Glutamatergic neuron (in vitro differentiated cells): ENCODE results near the gene APBA3. TPM values are rescaled to one million over a fixed set of nuclear protein-coding genes. Genes with fewer than 3 reads are reported as not detected.
A peak's percentile ranks its signal among the peaks of the same experiment; 100 is the strongest.

ENCODE experiments used
- DNase-seq: peaks from one replicate; pipeline ENCODE4 v3.0.0; 2022
- H3K27ac Mint-ChIP-seq: one replicate; pipeline ENCODE4 v1.8.0; 2020; ENCODE audit warnings: mild to moderate bottlenecking, mixed read lengths, inconsistent platforms; ENCODE audit not compliant: unreplicated experiment
- H3K27me3 Mint-ChIP-seq: one replicate; pipeline ENCODE4 v1.8.0; 2020; ENCODE audit warnings: mild to moderate bottlenecking, moderate library complexity, mixed read lengths, inconsistent platforms; ENCODE audit not compliant: unreplicated experiment
- H3K36me3 Mint-ChIP-seq: one replicate; pipeline ENCODE4 v1.8.0; 2020; ENCODE audit warnings: mild to moderate bottlenecking, mixed read lengths, inconsistent platforms; ENCODE audit not compliant: unreplicated experiment
- H3K4me1 Mint-ChIP-seq: one replicate; pipeline ENCODE4 v1.8.0; 2020; ENCODE audit warnings: mild to moderate bottlenecking, low read depth, mixed read lengths, inconsistent platforms; ENCODE audit not compliant: unreplicated experiment
- H3K4me3 Mint-ChIP-seq: one replicate; pipeline ENCODE4 v1.8.0; 2020; ENCODE audit warnings: mild to moderate bottlenecking, mixed read lengths, inconsistent platforms; ENCODE audit not compliant: unreplicated experiment
- H3K9me3 Mint-ChIP-seq: one replicate; pipeline ENCODE4 v1.8.0; 2020; ENCODE audit warnings: mild to moderate bottlenecking, moderate library complexity, mixed read lengths, inconsistent platforms; ENCODE audit not compliant: unreplicated experiment
- CTCF ChIP-seq: fragments of 200-600 bp; sonication (generic); IDR thresholded peaks from one replicate; pipeline ENCODE4 v1.5.0; 2021; ENCODE audit not compliant: partially characterized antibody, unreplicated experiment
- total RNA-seq: library from RNA; stranded (reverse); fragmentation: NEBNext Ultra II Directional; extraction: Animal tissue kit (Norgen Biotek cat#: 25700); gene quantifications from one replicate; pipeline ENCODE4 v1.2.1, GENCODE V29; 2021; ENCODE audit not compliant: unreplicated experiment

Gene APBA3
- total RNA-seq, 1 donor from 2014 or later, result 23.3 TPM

GRCh38 chr19:3723883-3724282 lies 37.6 kb downstream of the APBA3 start:
- Mint-ChIP-seq H3K4me3 (no peak overlapping the region), H3K36me3 (no peaks in the 10 kb centered on the region), H3K4me1 (no peaks in the 10 kb centered on the region), H3K27ac (no peak overlapping the region), H3K27me3 (peaks cover 3% of the 10 kb centered on the region), H3K9me3 (peaks cover 2% of the 10 kb centered on the region)
- TF ChIP-seq CTCF, result no peak
- no peak for DNase-seq

- Mint-ChIP-seq H3K27me3 (peaks cover 3% of the 10 kb centered on the region), H3K9me3 (peaks cover 2% of the 10 kb centered on the region), H3K36me3 (no peaks in the 10 kb centered on the region), H3K4me1 (no peaks in the 10 kb centered on the region), H3K4me3 (no peak overlapping the region), H3K27ac (no peak overlapping the region)
- TF ChIP-seq CTCF, result no peak
- no peak for DNase-seq
These were observed 38.4 kb downstream of the APBA3 start for GRCh38 chr19:3723110-3723488.

GRCh38 chr19:3722443-3723109 lies 38.9 kb downstream of the APBA3 start:
- Mint-ChIP-seq H3K27me3 (peaks cover 3% of the 10 kb centered on the region), H3K27ac (no peak overlapping the region), H3K36me3 (no peaks in the 10 kb centered on the region), H3K9me3 (peaks cover 2% of the 10 kb centered on the region), H3K4me3 (no peak overlapping the region), H3K4me1 (no peaks in the 10 kb centered on the region)
- no peak for TF ChIP-seq CTCF
- no peak for DNase-seq

- Mint-ChIP-seq H3K27ac (no peak overlapping the region), H3K9me3 (peaks cover 2% of the 10 kb centered on the region), H3K4me3 (no peak overlapping the region), H3K4me1 (no peaks in the 10 kb centered on the region), H3K36me3 (no peaks in the 10 kb centered on the region), H3K27me3 (peaks cover 3% of the 10 kb centered on the region)
- no peak for TF ChIP-seq CTCF
- DNase-seq, result no peak
These were observed 39.5 kb downstream of the APBA3 start for GRCh38 chr19:3721887-3722442.

GRCh38 chr19:3721131-3721886 lies 40.2 kb downstream of the APBA3 start:
- no peaks in the 10 kb centered on the region for H3K4me1 Mint-ChIP-seq
- H3K4me3 Mint-ChIP-seq, result no peak overlapping the region
- TF ChIP-seq CTCF, result no peak
- peak; percentile 97 for DNase-seq
- H3K27ac Mint-ChIP-seq, result no peak overlapping the region
- H3K27me3 Mint-ChIP-seq, result peaks cover 5% of the 10 kb centered on the region
- no peaks in the 10 kb centered on the region for H3K36me3 Mint-ChIP-seq
- peaks cover 2% of the 10 kb centered on the region for H3K9me3 Mint-ChIP-seq
